Muscle layer of colon (tissue), 2 donors: Measurements from ENCODE around the gene BEND7.

Source experiments
- H3K27ac ChIP-seq: one replicate; pipeline ENCODE4 v1.7.0; 2013; ENCODE audit warnings: low read depth, mild to moderate bottlenecking, low read length, moderate library complexity
- H3K27me3 ChIP-seq, 2 donors: one replicate each; pipeline ENCODE4 v1.7.0; 2013; ENCODE audit warnings: low read length in 2 of 2, mild to moderate bottlenecking in 2 of 2; ENCODE audit not compliant: insufficient read depth in 2 of 2, control insufficient read depth in 1 of 2
- H3K36me3 ChIP-seq: one replicate; pipeline ENCODE4 v1.7.0; 2013; ENCODE audit warnings: mild to moderate bottlenecking, low read length; ENCODE audit not compliant: insufficient read depth
- H3K4me1 ChIP-seq: one replicate; pipeline ENCODE4 v1.7.0; 2013; ENCODE audit warnings: mild to moderate bottlenecking, low read length; ENCODE audit not compliant: insufficient read depth
- H3K4me3 ChIP-seq, 2 donors: one replicate each; pipeline ENCODE4 v1.7.0; 2013; ENCODE audit warnings: low read length in 2 of 2, low read depth in 1 of 2, mild to moderate bottlenecking in 1 of 2, moderate library complexity in 1 of 2
- H3K9ac ChIP-seq: one replicate; pipeline ENCODE4 v1.7.0; 2013; ENCODE audit warnings: low read length
- H3K9me3 ChIP-seq: one replicate; pipeline ENCODE4 v1.7.0; 2013; ENCODE audit warnings: mild to moderate bottlenecking, low read length
- donor health status: abdominal sarcoma.
- donor health status: Adenocarcinoma of cecum.

BEND7 gene

DNA sequence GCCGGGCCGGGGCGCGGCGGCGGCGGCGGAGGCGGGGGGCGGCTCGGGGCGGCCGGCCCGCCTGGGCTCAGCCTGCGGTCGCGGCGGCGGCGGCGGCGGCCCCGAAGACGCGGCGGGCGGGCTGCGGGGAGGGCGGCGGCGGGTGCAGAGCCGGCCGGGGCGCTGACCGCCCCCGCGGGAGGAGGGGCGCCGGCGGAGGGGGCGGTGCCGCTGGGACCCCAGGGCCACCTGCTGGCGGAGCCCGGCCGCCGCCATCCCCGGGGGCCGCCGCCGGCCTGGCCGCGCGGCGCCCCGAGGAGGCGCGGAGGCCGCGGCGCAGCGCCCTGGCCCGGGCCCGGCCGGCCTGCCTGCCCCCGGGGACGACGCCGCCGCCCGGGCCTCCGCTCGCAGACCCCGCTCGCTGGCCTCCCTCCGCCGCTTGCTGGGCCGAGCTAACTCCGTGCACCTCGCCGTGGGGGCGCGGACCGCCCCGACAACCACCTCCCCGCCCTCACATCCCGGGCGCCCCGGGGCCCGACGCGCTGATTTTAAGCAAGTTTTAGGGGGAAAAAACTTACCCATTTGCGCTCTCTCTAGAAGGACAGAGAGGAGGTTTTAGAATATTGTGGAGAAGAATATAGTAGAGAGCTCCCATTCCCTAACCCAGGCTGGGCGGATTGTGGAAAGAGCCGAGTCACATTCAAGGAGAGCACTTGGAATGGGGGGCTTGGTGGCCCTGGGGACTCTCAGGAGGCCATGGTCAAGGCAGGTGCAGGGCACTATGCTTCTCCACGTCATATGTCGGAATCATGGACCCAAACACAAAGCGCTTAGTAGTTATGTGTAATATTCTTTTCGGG, at the start of gene BEND7:
TSS of gene BEND7 (minus strand) at position 140 of the 839 bp plus-strand sequence. CDS start 481 bp downstream, outside the sequence.
- no peaks in the 10 kb centered on the region for H3K9me3 ChIP-seq
- no peaks in the 10 kb centered on the region for H3K36me3 ChIP-seq
- H3K27me3 ChIP-seq, result no peaks in the 10 kb centered on the region
- peak within 1 kb of the TSS; percentile 68 to 71 for H3K4me3 ChIP-seq
- H3K27ac ChIP-seq, result peak within 1 kb of the TSS; percentile 80
- H3K9ac ChIP-seq, result peak within 1 kb of the TSS; percentile 75
- peaks cover 7% of the 10 kb centered on the region for H3K4me1 ChIP-seq

- no peak overlapping the region for H3K9ac ChIP-seq
- H3K36me3 ChIP-seq, result no peaks in the 10 kb centered on the region
- H3K4me3 ChIP-seq, result no peak overlapping the region
- H3K4me1 ChIP-seq, result no peaks in the 10 kb centered on the region
- H3K9me3 ChIP-seq, result no peaks in the 10 kb centered on the region
- H3K27me3 ChIP-seq, result no peaks in the 10 kb centered on the region
- H3K27ac ChIP-seq, result no peak overlapping the region
Measured at GRCh38 chr10:13573960-13574359, 45.1 kb upstream of the BEND7 start.

DNA sequence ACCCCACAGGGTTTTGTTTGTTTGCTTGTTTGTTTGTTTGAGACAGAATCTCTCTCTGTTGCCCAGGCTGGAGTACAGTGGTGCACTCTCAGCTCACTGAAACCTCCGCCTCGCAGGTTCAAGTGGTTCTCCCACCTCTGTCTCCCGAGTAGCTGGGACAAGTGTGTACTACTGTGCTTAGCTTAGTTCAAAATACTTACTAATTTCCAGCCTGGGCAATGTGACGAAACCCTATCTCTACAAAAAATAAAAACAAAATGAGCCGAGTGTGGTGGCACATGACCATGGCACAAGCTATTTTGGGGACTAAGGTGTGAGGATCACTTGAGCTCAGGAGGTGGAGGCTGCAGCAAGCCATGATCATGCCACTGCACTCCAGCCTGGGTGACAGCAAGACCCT, 42.7 kb upstream of the BEND7 start:
- no peaks in the 10 kb centered on the region for H3K36me3 ChIP-seq
- no peak overlapping the region for H3K27ac ChIP-seq
- H3K27me3 ChIP-seq, result no peaks in the 10 kb centered on the region
- H3K4me1 ChIP-seq, result no peaks in the 10 kb centered on the region
- no peaks in the 10 kb centered on the region for H3K9me3 ChIP-seq
- no peak overlapping the region for H3K4me3 ChIP-seq
- H3K9ac ChIP-seq, result no peak overlapping the region

- Histone ChIP-seq H3K4me3 (no peak overlapping the region), H3K4me1 (no peaks in the 10 kb centered on the region), H3K27ac (no peak overlapping the region), H3K9ac (no peak overlapping the region), H3K27me3 (no peaks in the 10 kb centered on the region), H3K9me3 (no peaks in the 10 kb centered on the region), H3K36me3 (no peaks in the 10 kb centered on the region)
Measured at GRCh38 chr10:13567030-13567429, 38.2 kb upstream of the BEND7 start.

GRCh38 chr10:13564576-13564975, 35.8 kb upstream of the BEND7 start:
- H3K27me3 ChIP-seq, result no peaks in the 10 kb centered on the region
- no peaks in the 10 kb centered on the region for H3K36me3 ChIP-seq
- no peak overlapping the region for H3K27ac ChIP-seq
- no peak overlapping the region for H3K4me3 ChIP-seq
- no peak overlapping the region for H3K9ac ChIP-seq
- no peaks in the 10 kb centered on the region for H3K9me3 ChIP-seq
- H3K4me1 ChIP-seq, result no peaks in the 10 kb centered on the region

DNA sequence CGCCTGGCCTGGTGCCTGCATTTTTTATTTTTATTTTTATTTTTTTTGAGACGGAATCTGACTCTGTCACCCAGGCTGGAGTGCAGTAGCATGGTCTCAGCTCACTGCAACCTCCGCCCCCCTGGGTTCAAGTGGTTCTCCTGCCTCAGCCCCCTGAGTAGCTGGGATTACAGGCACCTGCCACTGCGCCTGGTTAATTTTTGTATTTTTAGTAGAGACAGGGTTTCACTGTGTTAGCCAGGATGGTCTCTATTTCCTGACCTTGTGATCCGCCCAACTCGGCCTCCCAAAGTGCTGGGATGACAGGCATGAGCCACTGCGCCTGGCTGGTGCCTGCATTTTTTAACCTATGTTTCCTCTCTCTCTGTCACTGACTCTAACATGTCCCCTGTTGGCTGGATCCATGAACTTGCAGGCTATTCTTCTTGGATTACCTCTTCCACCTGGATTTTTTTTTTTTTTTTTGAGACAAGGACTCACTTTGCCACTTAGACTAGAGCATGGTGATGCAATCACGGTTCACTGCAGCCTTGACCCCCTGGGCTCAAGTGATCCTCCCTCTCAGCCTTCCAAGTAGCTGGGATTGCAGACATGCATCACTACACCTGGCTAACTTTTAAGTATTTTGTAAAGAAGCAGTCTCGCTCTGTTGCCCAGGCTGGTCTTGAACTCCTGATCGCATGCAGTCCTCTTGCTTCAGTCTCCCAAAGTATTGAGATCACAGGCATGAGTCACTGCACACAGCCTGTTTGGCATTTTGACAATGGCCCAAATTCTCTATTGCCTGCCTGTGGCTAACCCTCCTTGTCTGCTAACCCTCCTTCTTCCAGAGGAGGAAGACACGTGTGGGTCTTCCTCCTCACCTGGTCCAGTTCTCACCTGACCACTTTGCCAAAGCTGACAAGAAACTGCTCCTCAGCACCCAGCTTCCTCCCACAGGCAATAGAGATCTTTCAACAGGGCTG, 34.9 kb upstream of the BEND7 start:
- Histone ChIP-seq H3K9me3 (no peaks in the 10 kb centered on the region), H3K27me3 (no peaks in the 10 kb centered on the region), H3K36me3 (no peaks in the 10 kb centered on the region), H3K4me3 (no peak overlapping the region), H3K4me1 (no peaks in the 10 kb centered on the region), H3K9ac (no peak overlapping the region), H3K27ac (no peak overlapping the region)

DNA sequence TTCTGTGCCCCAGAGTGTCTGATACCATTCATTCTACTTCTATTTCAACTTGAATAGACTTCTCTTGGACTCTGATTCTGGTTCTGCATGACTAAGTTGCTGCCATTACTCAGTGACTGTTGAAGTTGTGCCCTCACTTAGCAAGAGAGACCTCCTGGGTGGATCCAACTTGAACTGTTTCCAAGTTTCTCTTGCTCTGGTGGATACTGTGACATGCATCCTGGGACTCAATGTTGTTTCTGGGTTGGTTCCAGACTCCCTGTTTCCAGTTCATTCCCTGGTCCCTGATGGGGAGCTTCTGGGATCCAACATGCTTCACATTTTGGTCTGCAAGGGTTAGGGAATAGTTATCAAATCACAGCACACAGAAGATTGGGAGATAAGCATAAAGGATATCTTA, 31.8 kb upstream of the BEND7 start:
- no peak overlapping the region for H3K4me3 ChIP-seq
- no peak overlapping the region for H3K9ac ChIP-seq
- no peaks in the 10 kb centered on the region for H3K9me3 ChIP-seq
- H3K36me3 ChIP-seq, result no peaks in the 10 kb centered on the region
- H3K27me3 ChIP-seq, result no peaks in the 10 kb centered on the region
- H3K4me1 ChIP-seq, result no peaks in the 10 kb centered on the region
- no peak overlapping the region for H3K27ac ChIP-seq

DNA sequence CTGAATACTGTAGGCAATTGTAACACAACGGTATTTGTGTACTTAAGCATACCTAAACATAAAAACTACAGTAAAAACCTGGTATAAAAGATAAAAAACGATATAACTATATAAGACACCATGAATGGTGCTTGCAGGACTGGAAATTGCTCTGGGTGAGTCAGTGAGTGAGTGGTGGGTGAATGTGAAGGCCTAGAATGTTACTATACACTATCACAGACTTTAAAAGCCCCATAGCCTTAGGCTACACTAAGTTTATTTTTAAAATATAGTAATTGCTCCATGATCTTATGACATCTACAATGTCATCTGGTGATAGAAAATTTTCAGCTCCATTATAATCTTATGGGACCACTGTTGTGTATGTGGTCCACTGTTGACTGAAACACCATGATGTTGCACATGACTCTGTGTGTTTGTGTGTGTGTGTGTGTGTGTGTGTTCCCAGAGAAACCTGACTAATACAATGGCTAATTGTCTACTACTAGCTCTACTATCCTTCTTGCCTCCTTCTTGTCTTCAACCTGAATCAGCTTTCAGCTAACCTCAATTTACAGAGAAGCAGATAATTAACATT, 30.4 kb upstream of the BEND7 start:
- no peak overlapping the region for H3K4me3 ChIP-seq
- H3K27ac ChIP-seq, result no peak overlapping the region
- no peaks in the 10 kb centered on the region for H3K9me3 ChIP-seq
- no peaks in the 10 kb centered on the region for H3K27me3 ChIP-seq
- H3K36me3 ChIP-seq, result no peaks in the 10 kb centered on the region
- H3K9ac ChIP-seq, result no peak overlapping the region
- H3K4me1 ChIP-seq, result no peaks in the 10 kb centered on the region

DNA sequence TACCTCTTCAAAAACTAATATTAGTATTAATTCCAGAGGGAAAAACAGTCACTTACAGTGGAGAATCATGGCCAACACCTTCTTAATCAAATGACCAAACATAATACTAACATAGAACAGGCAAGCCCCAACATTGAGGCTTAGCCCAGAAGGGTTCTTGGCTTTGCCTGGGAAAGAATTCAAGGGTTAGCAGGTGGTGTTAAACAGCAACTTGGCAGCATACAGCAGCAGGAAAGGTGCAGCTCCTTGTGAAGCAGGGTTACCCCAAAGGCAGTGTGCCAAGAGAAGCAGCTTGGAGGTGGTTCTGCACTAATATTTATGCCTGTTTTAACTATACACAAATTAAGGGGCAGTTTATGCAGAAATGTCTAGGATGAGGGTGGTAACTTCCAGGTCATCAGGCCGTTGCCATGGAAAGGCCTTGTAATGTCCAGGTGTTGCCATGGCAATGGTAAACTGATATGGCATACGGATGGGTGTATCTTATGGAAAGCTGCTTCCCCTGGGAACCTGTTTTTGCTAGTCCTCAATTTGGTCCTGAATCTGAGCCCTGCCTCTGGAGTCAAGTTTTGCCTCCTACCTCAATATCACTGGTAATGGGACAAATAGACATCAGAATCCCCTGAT, 27.2 kb upstream of the BEND7 start:
- no peaks in the 10 kb centered on the region for H3K9me3 ChIP-seq

DNA sequence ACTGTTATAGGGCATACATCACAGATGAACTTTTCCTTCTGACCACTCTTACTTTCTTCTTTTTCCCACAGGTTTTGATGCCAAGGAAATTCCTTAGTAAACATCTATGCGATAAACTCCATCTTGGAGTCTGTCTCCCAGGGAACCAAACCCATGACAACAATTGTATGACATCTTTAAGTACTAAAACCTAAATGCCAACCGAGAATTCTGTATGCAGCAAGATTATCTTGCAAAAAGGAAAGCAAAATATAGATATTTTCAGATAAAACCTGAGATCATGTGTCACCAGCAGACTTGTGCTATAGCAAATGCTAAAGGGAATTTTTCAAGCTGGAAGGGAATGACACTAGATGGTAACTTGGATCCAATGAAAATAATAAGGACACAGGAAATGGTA, 22.0 kb upstream of the BEND7 start:
- H3K9me3 ChIP-seq, result no peaks in the 10 kb centered on the region
- no peaks in the 10 kb centered on the region for H3K27me3 ChIP-seq
- no peak overlapping the region for H3K27ac ChIP-seq
- H3K36me3 ChIP-seq, result no peaks in the 10 kb centered on the region
- H3K4me1 ChIP-seq, result no peaks in the 10 kb centered on the region
- no peak overlapping the region for H3K4me3 ChIP-seq
- H3K9ac ChIP-seq, result no peak overlapping the region

More for the DNA sequence above, 27.2 kb upstream of the BEND7 start:
- Histone ChIP-seq H3K4me3 (no peak overlapping the region), H3K4me1 (no peaks in the 10 kb centered on the region), H3K36me3 (no peaks in the 10 kb centered on the region), H3K9ac (no peak overlapping the region), H3K27ac (no peak overlapping the region), H3K27me3 (no peaks in the 10 kb centered on the region)

DNA sequence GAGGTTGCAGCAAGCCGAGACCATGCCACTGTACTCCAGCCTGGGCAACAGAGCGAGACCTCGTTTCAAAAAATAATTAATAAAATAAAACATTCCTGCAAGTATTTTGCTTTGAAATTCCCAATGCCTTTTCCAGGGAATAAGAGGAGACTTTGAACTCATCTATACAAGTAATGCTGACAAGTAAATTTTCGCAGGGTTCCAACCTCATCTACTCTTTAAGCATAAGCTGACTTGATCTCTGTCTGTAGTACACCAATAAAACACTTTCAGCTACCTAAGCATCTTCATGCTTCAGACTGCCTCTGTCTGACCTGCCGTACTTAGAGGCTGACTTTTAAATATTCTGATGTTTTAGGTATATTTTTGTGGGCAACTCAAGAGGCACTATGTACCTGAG, 13.7 kb upstream of the BEND7 start:
- H3K9ac ChIP-seq, result no peak overlapping the region
- no peak overlapping the region for H3K27ac ChIP-seq
- no peaks in the 10 kb centered on the region for H3K36me3 ChIP-seq
- H3K4me1 ChIP-seq, result no peaks in the 10 kb centered on the region
- no peaks in the 10 kb centered on the region for H3K27me3 ChIP-seq
- no peaks in the 10 kb centered on the region for H3K9me3 ChIP-seq
- no peak overlapping the region for H3K4me3 ChIP-seq
